Measurements from ENCODE around the gene VAC14.
"Not testable (repeated sequence)": the region's sequence is repeated elsewhere in the genome, so short reads cannot be mapped to it uniquely, and the experiment has no call there.

The VAC14 gene

GRCh38 chr16:70677499-70678120 lies 123.3 kb downstream of the VAC14 start:
- DNase-seq = no peak

- no peak for DNase-seq
Observed at GRCh38 chr16:70676675-70677498, 124.1 kb downstream of the VAC14 start.

DNA sequence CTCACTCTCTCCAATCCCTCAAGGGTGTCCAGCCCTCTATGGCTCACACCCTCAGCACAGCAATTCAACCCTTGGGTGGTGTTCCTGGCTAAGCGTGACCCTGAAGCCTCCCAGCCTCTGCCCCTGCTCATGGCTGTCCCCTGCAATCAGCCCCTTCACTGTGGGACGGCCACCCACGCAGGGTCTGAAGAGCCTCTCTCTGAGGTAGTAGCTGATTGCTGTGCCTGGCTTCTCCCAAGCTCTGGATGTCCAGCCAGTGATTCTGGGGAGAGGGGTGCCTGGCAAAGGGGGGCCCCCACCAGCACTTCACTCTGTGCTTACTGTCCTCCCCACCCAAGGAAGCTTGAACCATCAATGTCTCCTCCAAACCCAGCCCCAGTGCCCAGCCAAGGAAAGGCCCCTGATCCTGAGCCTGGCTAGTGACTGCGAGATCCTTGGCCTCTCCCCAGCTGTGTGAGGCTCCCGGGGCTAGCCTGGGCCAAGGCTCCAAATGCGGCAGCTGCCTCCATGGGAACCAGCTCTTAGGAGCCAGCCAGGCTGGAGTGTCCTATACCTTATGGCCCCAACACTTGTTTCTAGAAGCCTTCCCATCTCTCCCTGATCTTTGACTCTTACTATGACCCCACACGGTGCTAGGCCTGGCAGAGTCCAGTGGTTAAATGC lies 125.0 kb downstream of the VAC14 start:
- no peak for DNase-seq

GRCh38 chr16:70674221-70675014 lies 126.5 kb downstream of the VAC14 start:
- DNase-seq = no peak

DNA sequence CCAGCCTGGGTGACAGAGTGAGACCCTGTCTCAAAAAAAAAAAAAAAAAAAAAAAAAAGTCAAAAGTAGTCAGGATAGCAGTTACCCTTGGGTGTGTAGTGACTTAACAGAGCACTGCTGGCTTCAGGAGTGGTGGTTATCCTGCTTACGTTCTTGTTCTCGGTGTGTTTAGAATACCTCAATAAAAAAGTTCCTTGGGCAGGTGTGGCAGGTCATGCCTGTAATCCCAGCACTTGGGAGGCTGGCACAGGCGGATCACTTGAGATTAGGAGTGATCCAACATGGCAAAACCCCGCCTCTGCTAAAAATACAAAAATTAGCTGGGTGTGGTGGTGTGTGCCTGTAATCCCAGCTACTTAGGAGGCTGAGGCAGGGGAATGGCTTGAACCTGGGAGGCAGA lies 130.0 kb downstream of the VAC14 start:
- not testable (repeated sequence) for DNase-seq

DNA sequence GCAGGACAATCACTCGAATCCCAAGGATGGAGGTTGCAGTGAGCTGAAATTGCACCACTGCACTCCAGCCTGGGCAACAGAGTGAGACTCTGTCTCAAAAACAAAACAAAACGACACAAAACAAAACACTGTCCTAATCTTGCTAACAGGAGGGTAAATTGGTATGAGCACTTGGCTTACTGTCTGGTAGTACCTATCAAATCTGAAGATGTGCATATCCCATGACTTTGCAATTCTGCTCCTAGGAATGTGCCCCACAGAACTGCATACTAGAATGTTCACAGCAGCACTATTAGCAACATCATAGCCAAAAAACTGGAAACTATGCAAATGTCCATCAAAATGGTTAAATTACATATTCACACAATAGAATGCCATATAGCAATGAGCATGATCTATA lies 130.8 kb downstream of the VAC14 start:
- no peak for DNase-seq

GRCh38 chr16:70665806-70666735 lies 134.9 kb downstream of the VAC14 start:
- no peak for DNase-seq

GRCh38 chr16:70665113-70665694 lies 135.8 kb downstream of the VAC14 start:
- no peak for DNase-seq

DNA sequence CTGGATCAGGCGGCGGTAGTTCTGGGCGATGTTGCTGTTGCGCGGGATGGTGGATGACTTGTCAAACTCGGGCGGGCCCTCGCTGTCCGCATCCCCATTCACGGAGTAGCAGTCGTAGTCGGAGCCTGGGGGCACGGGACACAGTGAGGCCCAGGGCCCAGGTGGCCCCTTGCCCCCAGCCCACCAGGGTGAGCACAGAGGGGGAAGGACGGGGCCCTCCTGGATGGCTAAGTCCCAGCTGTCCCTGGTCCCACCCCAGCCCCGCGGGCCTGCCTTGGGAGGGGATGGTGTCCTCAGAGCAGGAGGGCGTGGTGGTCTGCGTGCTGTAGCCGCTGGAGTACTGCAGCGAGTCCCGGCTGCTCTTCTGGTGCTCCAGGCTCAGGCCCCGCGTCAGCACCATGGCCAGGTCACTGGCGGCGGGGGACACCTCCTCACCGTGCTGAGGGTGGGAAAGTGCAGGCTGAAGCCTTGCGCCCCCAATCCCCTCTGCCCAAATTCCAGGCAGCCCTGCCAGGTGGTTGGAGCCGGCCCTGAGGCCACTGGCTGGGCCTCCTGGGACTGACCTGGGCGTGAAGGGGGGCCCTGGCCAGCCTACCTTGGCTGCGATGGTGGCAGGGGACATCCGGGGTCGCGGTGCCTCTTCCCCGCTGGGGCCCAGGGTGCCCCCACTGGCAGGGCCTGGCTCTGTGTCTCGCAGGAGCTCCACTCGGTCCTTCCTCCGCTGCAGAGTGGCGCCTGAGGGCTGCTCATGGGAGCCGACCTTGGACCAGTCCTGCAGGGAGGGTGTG lies 136.4 kb downstream of the VAC14 start:
- DNase-seq = no peak

DNA sequence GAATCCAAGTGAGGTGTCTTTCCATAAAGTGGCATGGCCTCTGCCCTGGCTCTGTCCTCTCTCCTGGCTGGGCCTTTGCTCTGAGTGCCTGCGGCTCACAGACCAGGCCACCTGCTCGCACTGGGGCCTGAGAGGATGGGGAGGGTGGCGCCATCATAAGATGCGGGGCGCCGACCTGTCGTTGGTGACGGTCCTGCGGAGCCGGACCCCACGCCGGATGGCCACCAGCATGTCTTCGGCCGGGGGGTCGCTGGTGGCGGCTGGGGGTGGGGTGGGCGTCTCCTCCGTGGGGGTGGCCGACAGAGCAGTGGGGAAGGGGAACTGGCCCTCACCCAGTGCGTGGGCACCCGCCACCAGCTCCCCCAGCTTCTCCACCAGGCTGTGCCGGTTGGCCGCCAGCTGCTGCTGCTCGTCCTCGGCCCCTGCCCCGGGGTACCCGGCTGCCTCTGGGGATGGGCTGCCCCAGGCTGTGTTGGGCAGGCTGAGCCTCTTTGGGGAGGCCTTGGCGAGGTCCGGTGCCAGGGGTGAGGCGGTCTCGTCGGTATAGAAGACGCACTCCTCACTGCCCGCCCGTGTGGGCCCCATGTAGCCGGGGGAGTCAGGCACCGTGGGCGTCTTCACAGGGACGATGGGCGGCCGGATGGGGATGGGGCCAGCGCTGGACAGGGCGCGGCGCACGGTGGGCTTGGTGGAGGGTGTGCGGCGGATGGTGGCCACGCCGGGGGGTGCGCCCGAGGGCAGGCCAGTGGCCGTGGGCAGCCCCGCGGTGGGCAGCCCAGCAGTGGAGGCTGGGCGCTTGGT lies 137.2 kb downstream of the VAC14 start:
- no peak for DNase-seq

DNA sequence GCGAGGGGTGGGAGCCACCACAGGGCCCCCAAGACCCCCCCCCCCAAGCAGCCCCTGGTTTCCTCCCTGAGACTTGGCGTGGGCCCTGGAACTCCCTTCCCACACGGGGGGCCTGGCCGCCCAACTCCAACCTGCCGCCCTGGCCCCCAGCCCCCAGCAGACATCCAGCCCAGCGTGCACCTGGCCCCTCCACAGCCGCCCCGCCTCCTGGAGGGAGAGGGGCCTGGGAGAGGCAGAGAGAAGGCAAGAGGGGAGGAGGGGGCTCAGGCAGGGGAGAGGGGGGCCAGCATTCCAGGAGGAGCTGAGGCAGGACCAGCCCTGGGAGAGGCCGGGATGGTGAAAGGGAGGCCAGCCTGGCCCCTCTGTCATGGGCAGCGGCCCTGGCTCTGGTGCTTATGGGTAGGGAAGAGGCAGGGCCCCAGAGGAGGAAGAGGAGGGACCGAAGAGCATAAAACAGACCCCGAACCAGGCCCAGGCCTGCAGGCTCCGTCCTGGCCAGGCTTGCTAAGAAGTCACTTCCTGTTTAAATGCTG lies 137.9 kb downstream of the VAC14 start:
- no peak for DNase-seq

DNA sequence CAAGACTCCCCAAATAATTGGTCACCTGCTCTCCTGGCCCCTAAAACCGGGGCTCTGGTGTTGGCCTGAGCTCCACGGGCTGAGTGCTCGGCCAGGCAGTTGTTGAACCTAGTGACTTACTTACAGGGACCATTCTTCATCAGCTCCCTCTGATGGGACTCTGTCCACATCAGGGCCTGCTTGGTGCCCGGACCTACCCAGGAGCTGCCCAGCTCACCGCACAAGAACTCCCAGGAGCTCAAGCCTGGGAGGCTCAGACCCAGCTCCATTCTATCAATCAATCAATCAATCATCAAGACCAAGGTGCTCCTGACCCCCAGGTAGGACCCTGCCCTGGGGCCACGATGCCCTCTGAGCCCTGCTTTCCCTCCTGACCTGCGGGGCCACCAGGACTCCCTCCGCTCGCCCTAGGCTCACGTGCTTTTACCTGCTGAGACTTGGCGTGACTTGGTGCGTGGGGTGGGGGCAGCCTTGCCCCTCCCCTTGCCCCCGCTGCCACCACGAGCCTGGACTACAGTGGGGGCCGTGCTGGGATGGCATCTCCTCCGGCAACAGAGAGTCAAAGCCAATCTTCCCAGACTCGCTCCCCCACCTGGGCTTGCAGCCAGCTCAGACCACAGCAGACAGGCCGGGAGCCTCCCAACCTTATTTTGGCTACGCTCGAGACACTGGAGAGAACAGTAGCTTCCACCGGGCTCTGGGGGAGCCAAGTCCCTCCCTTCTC lies 138.9 kb downstream of the VAC14 start:
- no peak for DNase-seq

DNA sequence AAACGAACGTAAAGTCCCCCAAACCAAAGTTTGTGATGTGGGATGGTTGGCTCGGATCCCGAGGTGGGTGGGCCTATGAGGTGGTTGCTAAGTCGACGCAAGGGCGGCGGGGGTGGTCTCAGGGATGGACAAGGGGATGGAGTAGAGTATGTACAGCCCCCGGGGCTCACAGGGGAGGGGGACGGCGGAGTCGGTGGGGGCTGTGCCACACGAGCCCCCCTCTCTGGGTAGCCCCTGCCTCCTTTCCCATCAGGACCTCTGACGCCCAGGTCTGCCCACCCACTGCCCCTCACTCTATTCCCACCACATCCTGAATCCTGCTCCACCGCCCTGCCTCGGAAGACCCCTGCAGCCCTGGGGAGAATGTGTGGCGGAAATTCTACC lies 139.4 kb downstream of the VAC14 start:
- DNase-seq = no peak

DNA sequence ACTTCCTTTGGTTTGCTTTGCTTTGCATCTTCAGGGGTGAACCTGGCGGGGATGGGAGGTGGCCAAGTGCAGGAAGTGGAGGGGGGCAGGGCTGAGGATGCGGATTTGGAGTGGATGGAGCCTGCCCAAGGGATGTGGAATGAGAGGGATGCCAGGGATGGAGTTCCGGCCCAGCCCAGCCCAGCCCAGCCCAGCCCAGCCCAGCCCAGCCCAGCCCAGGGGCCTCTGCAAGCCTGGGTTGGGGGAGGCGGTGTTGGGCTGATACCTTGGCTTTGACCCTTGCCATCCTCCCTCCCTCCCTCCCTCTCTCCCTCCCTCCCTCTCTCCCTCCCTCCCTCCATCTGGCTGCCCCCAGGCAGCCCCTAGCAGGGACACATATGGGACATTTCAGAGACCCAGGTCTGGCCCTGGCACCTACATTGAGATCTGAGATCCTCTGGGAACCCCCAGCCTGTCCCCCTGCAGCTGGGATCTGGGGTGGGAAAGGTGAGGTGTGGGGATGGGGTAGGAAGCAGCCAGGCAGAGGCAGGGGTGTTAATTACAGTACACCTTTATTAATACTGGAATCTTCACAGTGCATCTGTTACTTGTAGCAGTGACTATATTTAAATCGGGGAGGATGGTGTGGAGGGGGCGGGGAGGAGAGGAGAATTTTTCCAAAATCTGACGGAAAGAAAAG lies 140.1 kb downstream of the VAC14 start:
- DNase-seq = no peak

GRCh38 chr16:70659953-70660671 lies 140.8 kb downstream of the VAC14 start:
- DNase-seq = no peak

DNA sequence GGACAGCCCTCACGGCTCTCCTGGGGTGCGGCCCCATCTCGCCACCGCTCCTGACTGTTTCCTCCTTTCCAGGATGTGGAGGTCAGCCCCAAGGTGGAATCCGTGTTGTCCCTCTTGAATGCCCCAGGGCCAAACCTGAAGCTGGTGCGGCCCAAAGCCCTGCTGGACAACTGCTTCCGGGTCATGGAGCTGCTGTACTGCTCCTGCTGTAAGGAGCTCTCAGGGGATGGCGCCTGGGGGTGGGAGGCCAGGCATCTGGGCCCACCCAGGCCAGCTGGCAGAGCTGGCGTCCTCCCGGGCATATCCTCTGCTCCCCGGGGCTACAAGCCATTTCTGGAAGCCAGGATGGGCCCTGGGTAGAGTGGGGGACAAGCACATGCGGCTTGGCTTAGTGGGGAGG lies 141.4 kb downstream of the VAC14 start:
- no peak for DNase-seq

GRCh38 chr16:70658921-70659320 lies 142.0 kb downstream of the VAC14 start:
- DNase-seq = no peak

DNA sequence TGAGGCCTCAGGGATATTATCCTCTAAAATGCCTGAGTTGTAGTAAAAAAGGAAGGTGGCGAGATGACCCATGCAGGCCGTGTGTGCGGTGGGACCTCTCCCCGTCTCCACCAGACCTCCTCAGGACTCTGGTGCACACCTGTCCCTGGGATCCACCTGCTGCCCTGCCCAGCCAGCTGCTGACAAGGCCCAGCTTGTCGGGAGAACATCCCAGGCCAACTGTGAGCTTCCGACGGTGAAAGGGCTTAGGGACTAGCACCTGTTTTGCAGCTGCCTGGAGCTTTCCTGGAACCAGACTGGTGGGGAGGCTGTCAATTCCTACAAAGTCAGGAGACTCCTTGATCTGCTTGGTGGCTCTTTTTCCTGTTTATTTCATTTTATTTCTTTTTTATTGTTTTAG lies 143.0 kb downstream of the VAC14 start:
- no peak for DNase-seq

Measured in CD4-positive, alpha-beta T cell treated with Interleukin-15 for 1 hour (primary cell).